HFF-Myc (cell line): Measurements from ENCODE around the gene PXK.
"Not testable (repeated sequence)": the region's sequence is repeated elsewhere in the genome, so short reads cannot be mapped to it uniquely, and the experiment has no call there.

Source experiments
- DNase-seq: peaks from one replicate; pipeline ENCODE4 v3.0.0-alpha.2; 2011; ENCODE audit warnings: low read depth; ENCODE audit errors: extremely low read depth
- H3K4me3 ChIP-seq: replicated peaks from 2 replicates; pipeline ENCODE4 v1.5.1; 2011; ENCODE audit warnings: low read depth, mild to moderate bottlenecking, control low read depth, low read length
- CTCF ChIP-seq: IDR thresholded peaks from 2 replicates; pipeline ENCODE4 v1.5.1; 2012; ENCODE audit warnings: mild to moderate bottlenecking, low read depth, low read length, control low read depth; ENCODE audit errors: missing control alignments

The PXK gene

GRCh38 chr3:58433400-58434167, 100.9 kb downstream of the PXK start, which contains the start of gene PDHB:
TSS of gene PDHB (minus strand) at chr3:58433832. CDS start at chr3:58433809, 23 bp downstream.
- peak within 1 kb of the TSS; percentile 67 for H3K4me3 ChIP-seq
- no peak for TF ChIP-seq CTCF
- DNase-seq: peak; percentile 55

GRCh38 chr3:58434168-58434504, 101.4 kb downstream of the PXK start:
- DNase-seq: no peak
- no peak for TF ChIP-seq CTCF
- peak overlapping the region; percentile 67 for H3K4me3 ChIP-seq

GRCh38 chr3:58434511-58434910, 101.8 kb downstream of the PXK start:
- H3K4me3 ChIP-seq: no peak overlapping the region

GRCh38 chr3:58434990-58435389, 102.3 kb downstream of the PXK start:
- TF ChIP-seq CTCF: no peak
- H3K4me3 ChIP-seq: no peak overlapping the region
- no peak for DNase-seq

More at GRCh38 chr3:58434511-58434910, 101.8 kb downstream of the PXK start:
- no peak for TF ChIP-seq CTCF
- no peak for DNase-seq

GRCh38 chr3:58437276-58437675, 104.6 kb downstream of the PXK start:
- not testable (repeated sequence) for DNase-seq, H3K4me3 ChIP-seq

- DNase-seq, H3K4me3 ChIP-seq: not testable (repeated sequence)
These were observed 108.3 kb downstream of the PXK start for GRCh38 chr3:58440996-58441355.

GRCh38 chr3:58441514-58442450, 109.1 kb downstream of the PXK start:
- DNase-seq: no peak
- H3K4me3 ChIP-seq: no peak overlapping the region
- no peak for TF ChIP-seq CTCF
